ENCODE data around the gene MPHOSPH10. TPM values are rescaled to one million over a fixed set of nuclear protein-coding genes. Genes with fewer than 3 reads are reported as not detected.
"Not testable (repeated sequence)": the region's sequence is repeated elsewhere in the genome, so short reads cannot be mapped to it uniquely, and the experiment has no call there.

The MPHOSPH10 gene
- total RNA-seq, 2 donors from 2014 or later, result 28.3 to 42.3 TPM

DNA sequence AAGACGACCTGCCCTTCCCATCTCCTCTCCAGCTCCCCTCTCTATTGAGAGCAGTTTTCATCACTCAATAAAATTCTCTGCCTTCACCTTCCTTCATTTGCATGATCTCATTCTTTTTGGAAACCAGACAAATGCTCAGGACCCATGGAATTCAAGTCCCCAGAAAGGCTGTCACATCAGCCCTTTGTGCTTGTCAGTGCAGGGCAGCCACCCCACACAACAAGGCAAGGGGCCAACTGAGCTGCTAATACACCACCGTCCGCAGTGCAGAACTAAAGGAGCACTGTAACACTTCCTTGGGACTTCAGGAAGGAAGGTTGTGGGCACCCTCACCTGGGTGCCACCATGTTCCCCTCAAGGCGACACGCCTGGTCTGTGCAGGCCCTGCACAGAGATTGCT lies 26.6 kb upstream of the MPHOSPH10 start:
- Mint-ChIP-seq H3K27me3 (no peaks in the 10 kb centered on the region), H3K36me3 (ENCODE audit: low read depth) (peaks cover under 1% of the 10 kb centered on the region), H3K27ac (no peak overlapping the region), H3K4me3 (no peak overlapping the region), H3K4me1 (peaks cover 2% of the 10 kb centered on the region)
- DNase-seq, result no peak
- no peak for ATAC-seq
- H3K9me3 ChIP-seq (ENCODE audit: control insufficient read depth, low read length, poor library complexity, severe bottlenecking), result no peaks in the 10 kb centered on the region

DNA sequence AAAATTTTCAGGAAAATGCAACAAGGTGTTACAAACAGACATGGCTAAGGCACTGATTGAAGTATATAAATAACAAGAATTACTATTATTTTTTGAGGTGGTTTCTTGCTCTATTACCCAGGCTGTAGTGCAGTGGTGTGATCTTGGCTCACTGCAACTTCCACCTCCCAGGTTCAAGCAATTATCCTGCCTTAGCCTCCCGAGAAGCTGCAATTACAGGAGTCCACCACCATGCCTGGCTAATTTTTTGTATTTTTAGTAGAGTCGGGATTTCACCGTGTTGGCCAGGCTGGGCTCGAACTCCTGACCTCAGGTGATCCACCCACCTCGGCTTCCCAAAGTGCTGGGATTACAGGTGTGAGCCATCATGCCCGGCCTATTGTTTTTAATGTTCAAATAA lies 24.0 kb upstream of the MPHOSPH10 start:
- not testable (repeated sequence) for ATAC-seq; H3K27ac Mint-ChIP-seq; H3K9me3 ChIP-seq (ENCODE audit: control insufficient read depth, low read length, poor library complexity, severe bottlenecking); H3K4me3 Mint-ChIP-seq; H3K36me3 Mint-ChIP-seq (ENCODE audit: low read depth); H3K27me3 Mint-ChIP-seq; H3K4me1 Mint-ChIP-seq; DNase-seq

DNA sequence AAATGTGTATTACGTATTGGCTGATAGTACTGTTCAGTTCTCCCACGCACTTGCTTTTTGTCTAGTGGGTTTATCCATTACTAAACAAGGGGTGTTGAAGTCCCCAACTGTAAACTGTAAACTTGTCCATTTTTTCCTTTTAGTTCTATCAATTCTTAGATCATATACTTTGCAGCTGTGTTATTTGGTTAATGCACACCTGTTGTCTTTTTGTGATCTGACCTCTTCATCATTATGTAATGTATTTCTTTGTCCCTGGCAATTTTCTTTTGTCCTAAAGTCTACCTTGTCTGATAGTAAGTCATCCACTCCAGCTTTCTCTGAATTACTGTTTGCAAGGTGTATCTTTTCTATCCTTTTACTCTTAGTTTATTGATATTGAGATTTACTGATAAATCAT lies 22.3 kb upstream of the MPHOSPH10 start:
- H3K9me3 ChIP-seq (ENCODE audit: control insufficient read depth, low read length, poor library complexity, severe bottlenecking), result no peaks in the 10 kb centered on the region
- no peak overlapping the region for H3K4me3 Mint-ChIP-seq
- no peaks in the 10 kb centered on the region for H3K27me3 Mint-ChIP-seq
- peaks cover 10% of the 10 kb centered on the region for H3K4me1 Mint-ChIP-seq
- no peak overlapping the region for H3K27ac Mint-ChIP-seq
- ATAC-seq, result no peak
- DNase-seq, result no peak
- peaks cover 6% of the 10 kb centered on the region for H3K36me3 Mint-ChIP-seq (ENCODE audit: low read depth)

DNA sequence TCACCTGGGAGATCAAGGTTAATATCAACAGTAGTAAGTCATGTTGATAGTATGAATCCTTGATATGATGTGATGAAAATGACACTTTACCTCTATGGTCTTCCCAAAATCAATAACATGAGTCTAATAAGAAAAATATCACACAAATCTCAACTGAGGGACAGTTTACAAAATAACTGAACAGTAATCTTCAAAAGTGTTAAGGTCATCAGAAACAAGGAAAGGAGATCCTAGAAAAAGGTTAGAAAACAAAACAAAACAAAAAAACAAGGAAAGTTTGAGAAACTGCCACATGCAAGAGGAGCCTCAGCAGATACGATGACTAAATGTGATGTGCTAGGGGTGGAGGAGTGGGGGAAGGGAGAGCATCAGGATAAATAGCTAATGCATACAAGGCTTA lies 16.6 kb upstream of the MPHOSPH10 start:
- peaks cover 16% of the 10 kb centered on the region for H3K4me1 Mint-ChIP-seq
- H3K27ac Mint-ChIP-seq, result no peak overlapping the region
- no peaks in the 10 kb centered on the region for H3K27me3 Mint-ChIP-seq
- DNase-seq (no peak), ATAC-seq (no peak)
- H3K9me3 ChIP-seq (ENCODE audit: control insufficient read depth, low read length, poor library complexity, severe bottlenecking), result no peaks in the 10 kb centered on the region
- H3K4me3 Mint-ChIP-seq, result no peak overlapping the region
- H3K36me3 Mint-ChIP-seq (ENCODE audit: low read depth), result peaks cover 16% of the 10 kb centered on the region

GRCh38 chr2:71117063-71117462 lies 13.4 kb upstream of the MPHOSPH10 start:
- H3K36me3 Mint-ChIP-seq (ENCODE audit: low read depth), result peaks cover 13% of the 10 kb centered on the region
- no peaks in the 10 kb centered on the region for H3K27me3 Mint-ChIP-seq
- ATAC-seq (no peak), DNase-seq (no peak)
- peaks cover 11% of the 10 kb centered on the region for H3K4me1 Mint-ChIP-seq
- no peak overlapping the region for H3K4me3 Mint-ChIP-seq
- H3K27ac Mint-ChIP-seq, result no peak overlapping the region
- no peaks in the 10 kb centered on the region for H3K9me3 ChIP-seq (ENCODE audit: control insufficient read depth, low read length, poor library complexity, severe bottlenecking)

GRCh38 chr2:71120195-71120594 lies 10.2 kb upstream of the MPHOSPH10 start:
- DNase-seq (no peak), ATAC-seq (no peak)
- Mint-ChIP-seq H3K27me3 (no peaks in the 10 kb centered on the region), H3K27ac (no peak overlapping the region), H3K4me3 (no peak overlapping the region), H3K36me3 (ENCODE audit: low read depth) (peaks cover 4% of the 10 kb centered on the region), H3K4me1 (peaks cover 3% of the 10 kb centered on the region)
- H3K9me3 ChIP-seq (ENCODE audit: control insufficient read depth, low read length, poor library complexity, severe bottlenecking), result no peaks in the 10 kb centered on the region

DNA sequence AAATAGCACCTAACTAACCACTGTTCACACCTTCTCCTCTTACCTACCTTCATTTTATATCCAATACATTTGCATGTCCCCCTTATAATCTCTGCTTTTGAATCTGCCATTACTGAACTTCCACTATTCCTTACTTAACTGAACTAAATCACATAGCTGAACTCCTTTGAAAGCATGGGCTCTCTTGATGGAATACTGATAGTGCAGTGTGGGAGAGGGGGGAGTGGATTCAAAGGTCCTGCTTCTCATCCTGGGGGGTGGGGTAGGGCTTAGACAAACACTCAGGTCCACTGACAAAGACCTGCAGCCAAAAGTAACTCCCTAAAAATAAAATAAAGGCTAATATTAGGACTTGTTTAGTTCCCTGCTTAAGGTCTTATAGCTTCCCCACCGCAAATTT lies 9.0 kb upstream of the MPHOSPH10 start:
- DNase-seq (no peak), ATAC-seq (no peak)
- H3K4me1 Mint-ChIP-seq, result peaks cover 5% of the 10 kb centered on the region
- peaks cover 4% of the 10 kb centered on the region for H3K36me3 Mint-ChIP-seq (ENCODE audit: low read depth)
- H3K27ac Mint-ChIP-seq, result no peak overlapping the region
- H3K27me3 Mint-ChIP-seq, result no peaks in the 10 kb centered on the region
- no peak overlapping the region for H3K4me3 Mint-ChIP-seq
- no peaks in the 10 kb centered on the region for H3K9me3 ChIP-seq (ENCODE audit: control insufficient read depth, low read length, poor library complexity, severe bottlenecking)

DNA sequence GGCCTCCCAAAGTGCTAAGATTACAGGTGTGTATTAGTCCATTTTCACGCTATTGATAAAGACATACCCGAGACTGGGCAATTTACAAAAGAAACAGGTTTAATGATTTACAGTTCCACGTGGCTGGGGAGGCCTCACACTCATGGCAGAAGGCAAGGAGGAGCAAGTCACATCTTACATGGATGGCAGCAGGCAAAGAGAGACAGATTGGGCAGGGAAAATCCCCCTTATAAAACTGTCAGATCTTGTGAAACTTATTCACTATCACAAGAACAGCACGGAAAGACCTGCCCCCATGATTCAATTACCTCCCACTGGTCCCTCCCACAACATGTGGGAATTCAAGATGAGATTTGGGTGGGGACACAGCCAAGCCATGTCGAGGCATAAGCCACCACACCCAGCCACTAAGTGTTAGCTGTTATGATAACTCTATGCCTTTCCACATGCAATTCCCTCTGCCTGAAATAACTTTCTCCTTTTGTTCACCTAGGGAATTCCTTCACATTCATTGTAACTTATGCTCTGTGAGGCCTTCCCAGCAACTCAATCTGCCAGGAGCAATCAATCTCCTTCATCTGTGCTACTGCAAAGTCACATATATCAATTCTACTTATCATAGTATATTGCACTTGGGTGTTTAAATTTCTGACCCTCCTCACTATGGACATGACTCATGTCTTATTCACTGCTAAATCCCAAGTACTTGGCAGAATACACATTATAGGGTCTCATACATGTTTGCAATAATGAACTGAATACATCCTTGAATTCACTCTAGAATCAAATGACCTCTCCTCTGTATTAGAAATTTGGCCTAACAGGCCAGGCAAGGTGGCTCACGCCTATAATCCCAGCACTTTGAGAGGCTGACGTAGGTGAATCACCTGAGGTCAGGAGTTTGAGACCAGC lies 7.8 kb upstream of the MPHOSPH10 start:
- no peaks in the 10 kb centered on the region for H3K9me3 ChIP-seq (ENCODE audit: control insufficient read depth, low read length, poor library complexity, severe bottlenecking)
- no peaks in the 10 kb centered on the region for H3K27me3 Mint-ChIP-seq
- peaks cover 5% of the 10 kb centered on the region for H3K4me1 Mint-ChIP-seq
- DNase-seq, result no peak
- H3K27ac Mint-ChIP-seq, result no peak overlapping the region
- no peak for ATAC-seq
- H3K36me3 Mint-ChIP-seq (ENCODE audit: low read depth), result peaks cover 4% of the 10 kb centered on the region
- H3K4me3 Mint-ChIP-seq, result no peak overlapping the region

DNA sequence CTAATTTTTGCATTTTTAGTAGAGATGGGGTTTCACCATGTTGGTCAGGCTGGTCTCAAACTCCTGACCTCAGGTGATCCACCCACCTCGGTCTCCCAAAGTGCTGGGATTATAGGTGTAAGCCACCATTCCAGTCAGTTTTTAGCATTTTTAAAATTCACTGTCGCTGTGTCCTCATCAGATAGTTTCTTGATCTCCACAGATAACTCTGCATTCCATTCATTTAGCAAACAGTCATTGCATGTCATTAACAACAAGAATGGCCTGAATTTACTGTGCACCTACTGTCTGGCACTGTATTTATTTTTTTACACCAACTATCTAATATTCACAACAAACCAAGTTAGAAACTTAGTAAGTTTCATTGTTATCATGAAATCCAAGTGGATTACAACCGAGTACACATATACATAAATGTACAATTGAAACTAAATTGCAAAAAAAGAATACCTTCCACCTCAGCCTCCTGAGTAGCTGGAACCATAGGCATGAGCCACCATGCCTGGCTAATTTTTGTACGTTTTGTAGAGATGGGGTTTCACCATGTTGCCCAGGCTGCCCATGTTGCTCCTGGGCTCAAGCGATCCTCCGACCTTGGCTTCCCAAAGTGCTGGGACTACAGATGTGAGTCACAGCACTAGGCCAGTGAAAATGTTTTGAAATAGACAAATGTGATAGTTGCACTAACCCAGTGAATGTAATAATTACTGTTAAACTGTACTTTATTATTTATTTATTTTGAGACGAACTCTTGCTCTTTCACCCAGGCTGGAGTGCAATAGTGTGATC lies 4.7 kb upstream of the MPHOSPH10 start:
- no peak for ATAC-seq
- no peak overlapping the region for H3K4me3 Mint-ChIP-seq
- peak overlapping the region; percentile 19 for H3K27ac Mint-ChIP-seq
- H3K4me1 Mint-ChIP-seq, result peaks cover 12% of the 10 kb centered on the region
- DNase-seq, result no peak
- H3K9me3 ChIP-seq (ENCODE audit: control insufficient read depth, low read length, poor library complexity, severe bottlenecking), result no peaks in the 10 kb centered on the region
- peaks cover 2% of the 10 kb centered on the region for H3K36me3 Mint-ChIP-seq (ENCODE audit: low read depth)
- no peaks in the 10 kb centered on the region for H3K27me3 Mint-ChIP-seq

DNA sequence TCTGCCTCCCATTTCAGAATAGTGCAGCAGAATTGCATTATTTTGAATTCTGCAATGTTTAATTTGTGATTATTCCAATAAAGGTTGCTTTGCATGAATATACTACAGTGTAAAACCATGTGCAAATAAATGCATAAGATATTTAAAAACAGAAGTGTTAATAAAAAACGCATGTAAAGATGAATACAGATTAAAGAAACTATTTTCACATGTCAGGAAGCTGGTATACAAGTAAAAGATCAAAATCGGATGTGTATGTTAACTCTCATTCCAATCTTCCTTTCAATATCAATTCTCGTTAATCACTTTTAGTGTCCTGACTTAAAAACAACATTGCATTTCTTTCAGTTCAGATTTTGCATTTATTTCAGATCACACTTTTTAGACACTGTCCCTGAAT lies 3.5 kb upstream of the MPHOSPH10 start:
- Mint-ChIP-seq H3K27ac (no peak overlapping the region), H3K4me3 (no peak overlapping the region), H3K36me3 (ENCODE audit: low read depth) (peaks cover 2% of the 10 kb centered on the region), H3K27me3 (no peaks in the 10 kb centered on the region), H3K4me1 (peaks cover 12% of the 10 kb centered on the region)
- no peaks in the 10 kb centered on the region for H3K9me3 ChIP-seq (ENCODE audit: control insufficient read depth, low read length, poor library complexity, severe bottlenecking)
- no peak for DNase-seq
- no peak for ATAC-seq

GRCh38 chr2:71129114-71129901 lies 1.1 kb upstream of the MPHOSPH10 start:
- no peak overlapping the region for H3K27ac Mint-ChIP-seq
- ATAC-seq, result no peak

GRCh38 chr2:71129902-71130151 lies 607 bp upstream of the MPHOSPH10 start:
- ATAC-seq (peak; percentile 64), DNase-seq (no peak)
- H3K27me3 Mint-ChIP-seq, result no peaks in the 10 kb centered on the region
- H3K27ac Mint-ChIP-seq, result no peak overlapping the region
- peaks cover 2% of the 10 kb centered on the region for H3K36me3 Mint-ChIP-seq (ENCODE audit: low read depth)
- no peak overlapping the region for H3K4me3 Mint-ChIP-seq
- H3K4me1 Mint-ChIP-seq, result peaks cover 12% of the 10 kb centered on the region
- no peaks in the 10 kb centered on the region for H3K9me3 ChIP-seq (ENCODE audit: control insufficient read depth, low read length, poor library complexity, severe bottlenecking)

More at GRCh38 chr2:71129114-71129901, 1.1 kb upstream of the MPHOSPH10 start:
- DNase-seq, result no peak
- no peaks in the 10 kb centered on the region for H3K27me3 Mint-ChIP-seq
- H3K4me3 Mint-ChIP-seq, result no peak overlapping the region
- H3K4me1 Mint-ChIP-seq, result peaks cover 12% of the 10 kb centered on the region
- no peaks in the 10 kb centered on the region for H3K9me3 ChIP-seq (ENCODE audit: control insufficient read depth, low read length, poor library complexity, severe bottlenecking)
- H3K36me3 Mint-ChIP-seq (ENCODE audit: low read depth), result peaks cover 2% of the 10 kb centered on the region

GRCh38 chr2:71130905-71131244 lies 441 bp downstream of the MPHOSPH10 start:
- H3K27me3 Mint-ChIP-seq, result no peaks in the 10 kb centered on the region
- peaks cover 9% of the 10 kb centered on the region for H3K4me1 Mint-ChIP-seq
- H3K36me3 Mint-ChIP-seq (ENCODE audit: low read depth), result peaks cover 2% of the 10 kb centered on the region
- no peaks in the 10 kb centered on the region for H3K9me3 ChIP-seq (ENCODE audit: control insufficient read depth, low read length, poor library complexity, severe bottlenecking)
- no peak overlapping the region for H3K4me3 Mint-ChIP-seq
- no peak for DNase-seq
- H3K27ac Mint-ChIP-seq, result no peak overlapping the region
- no peak for ATAC-seq
